ENCODE measurements around the gene CIPC. TPM values are rescaled to one million over a fixed set of nuclear protein-coding genes. Genes with fewer than 3 reads are reported as not detected.
A peak's percentile ranks its signal among the peaks of the same experiment; 100 is the strongest.

Gene CIPC
- total RNA-seq, 1 donor from 2014 or later, result 21.8 TPM

- no peak for DNase-seq (ENCODE audit: low read depth)
Measured at GRCh38 chr14:77102154-77102553, 4.1 kb downstream of the CIPC start.

GRCh38 chr14:77103475-77103874, 5.4 kb downstream of the CIPC start:
- DNase-seq (ENCODE audit: low read depth), result no peak

- no peak for DNase-seq (ENCODE audit: low read depth)
Measured at GRCh38 chr14:77103951-77104350, 5.9 kb downstream of the CIPC start.

GRCh38 chr14:77104393-77104792, 6.3 kb downstream of the CIPC start:
- no peak for DNase-seq (ENCODE audit: low read depth)

GRCh38 chr14:77105145-77105939, 7.3 kb downstream of the CIPC start:
- DNase-seq (ENCODE audit: low read depth), result no peak

- DNase-seq (ENCODE audit: low read depth), result no peak
Measured at GRCh38 chr14:77106666-77107065, 8.6 kb downstream of the CIPC start.

GRCh38 chr14:77107228-77107627, 9.2 kb downstream of the CIPC start:
- DNase-seq (ENCODE audit: low read depth), result no peak

- no peak for DNase-seq (ENCODE audit: low read depth)
Measured at GRCh38 chr14:77108753-77109152, 10.7 kb downstream of the CIPC start.

- DNase-seq (ENCODE audit: low read depth), result no peak
Measured at GRCh38 chr14:77109656-77110055, 11.6 kb downstream of the CIPC start.

GRCh38 chr14:77110286-77110685, 12.2 kb downstream of the CIPC start:
- no peak for DNase-seq (ENCODE audit: low read depth)

- DNase-seq (ENCODE audit: low read depth), result peak; percentile 12
Measured at GRCh38 chr14:77111021-77111420, 13.0 kb downstream of the CIPC start.

GRCh38 chr14:77113644-77114043, 15.6 kb downstream of the CIPC start:
- DNase-seq (ENCODE audit: low read depth), result no peak

- no peak for DNase-seq (ENCODE audit: low read depth)
Measured at GRCh38 chr14:77114609-77115008, 16.6 kb downstream of the CIPC start.

- DNase-seq (ENCODE audit: low read depth), result no peak
Measured at GRCh38 chr14:77116172-77116817, 18.2 kb downstream of the CIPC start.

- DNase-seq (ENCODE audit: low read depth), result no peak
Measured at GRCh38 chr14:77119851-77120250, 21.8 kb downstream of the CIPC start.

GRCh38 chr14:77120771-77121743, 23.0 kb downstream of the CIPC start:
- DNase-seq (ENCODE audit: low read depth), result peak; percentile 19

GRCh38 chr14:77122526-77123125, 24.6 kb downstream of the CIPC start:
- DNase-seq (ENCODE audit: low read depth), result no peak

- peak; percentile 68 for DNase-seq (ENCODE audit: low read depth)
Measured at GRCh38 chr14:77123381-77124325, 25.6 kb downstream of the CIPC start.

- no peak for DNase-seq (ENCODE audit: low read depth)
Measured at GRCh38 chr14:77124345-77125280, 26.6 kb downstream of the CIPC start.

Measured in renal cortical epithelial cell (primary cell).